Kidney glomerular epithelial cell (primary cell): ENCODE measurements around the gene NUFIP1.
"Not testable (repeated sequence)": the region's sequence is repeated elsewhere in the genome, so short reads cannot be mapped to it uniquely, and the experiment has no call there.

Experiments used
- DNase-seq: peaks from one replicate; lab custom pipeline; 2025; lab: John Stamatoyannopoulos, UW

The NUFIP1 gene

DNA sequence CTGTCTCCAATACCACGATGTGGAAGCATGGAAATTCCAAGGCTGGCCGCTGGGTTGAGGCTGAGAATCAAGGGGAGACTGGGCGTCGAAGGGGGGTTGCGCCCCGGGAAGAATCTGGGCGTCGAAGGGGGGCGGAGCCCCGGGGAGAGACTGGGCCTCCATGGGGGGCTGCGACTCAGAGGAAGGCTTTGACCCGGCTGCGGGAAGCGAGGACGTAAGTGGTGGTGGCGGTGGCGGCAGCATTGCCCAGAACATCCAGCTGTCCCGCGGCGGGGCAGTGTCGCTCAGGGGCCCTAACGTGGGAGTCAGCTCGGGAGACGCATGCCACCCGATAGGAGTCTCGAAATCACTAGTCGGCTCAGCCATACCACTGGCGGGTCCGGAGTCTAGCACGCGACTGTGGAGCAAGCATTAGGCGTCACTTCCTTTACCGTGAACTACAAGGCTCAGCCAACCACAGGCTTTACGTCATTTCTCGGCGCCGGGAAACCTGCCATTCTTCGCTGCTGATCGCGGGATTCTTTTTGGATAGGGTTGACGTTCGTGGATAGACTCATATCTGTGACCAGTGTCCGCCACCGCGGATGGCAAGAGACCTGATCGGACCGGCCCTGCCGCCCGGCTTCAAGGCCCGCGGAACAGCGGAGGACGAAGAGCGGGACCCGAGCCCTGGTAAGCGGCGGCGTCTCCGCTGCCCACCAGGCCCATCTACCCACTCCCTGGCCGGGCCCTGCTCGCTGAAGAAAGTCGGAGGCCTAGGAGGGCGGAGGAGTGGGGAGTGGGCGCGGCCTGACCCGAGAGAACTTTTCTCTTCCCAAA is at the start of gene NUFIP1, which contains the start of gene GPALPP1:
Gene NUFIP1, minus strand, starts transcription at position 401 of the 819 bp plus-strand sequence. Its CDS starts 35 bp downstream, at position 366.
Gene GPALPP1, plus strand, starts transcription at position 468 of the 819 bp plus-strand sequence. Its CDS starts 117 bp downstream, at position 585.
- peak; percentile 85 for DNase-seq

DNA sequence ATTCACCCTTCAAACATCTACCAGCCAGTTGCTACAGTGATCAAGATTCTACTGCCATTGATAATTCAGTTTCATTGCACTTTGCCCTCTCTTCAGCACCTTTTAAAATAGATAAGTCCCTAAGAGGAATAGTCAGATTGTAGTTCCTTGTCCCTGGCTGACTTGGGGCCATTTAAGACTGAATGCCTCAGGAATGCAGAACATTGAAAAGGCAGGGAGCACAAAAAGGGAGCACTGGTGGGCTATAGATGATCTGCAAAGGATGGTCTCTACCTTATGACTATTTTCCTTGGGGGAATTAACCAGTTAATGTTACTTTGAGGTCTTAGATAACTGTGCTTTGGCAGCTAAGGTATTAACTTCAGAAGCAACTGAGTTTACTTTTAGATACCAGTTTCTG is 46.9 kb upstream of the NUFIP1 start:
- DNase-seq = no peak

DNA sequence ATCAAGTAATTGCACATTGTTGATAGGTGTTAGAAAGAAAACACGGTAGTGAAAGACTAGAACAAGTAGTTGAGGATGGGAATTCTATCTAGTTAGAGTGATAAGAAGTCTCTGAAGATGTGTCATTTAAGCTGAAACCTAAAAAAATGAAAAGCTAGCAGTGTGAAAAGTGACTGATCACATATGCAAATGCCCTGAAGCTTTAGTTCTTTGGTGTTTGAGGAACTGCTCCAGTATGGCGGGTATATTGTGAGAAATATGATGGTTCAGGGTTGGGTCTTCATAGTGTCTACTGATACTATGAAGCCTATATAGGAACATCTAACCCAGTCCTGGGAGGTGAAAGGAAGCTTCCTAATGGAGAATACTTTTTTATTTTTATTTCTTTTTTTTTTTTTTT is 45.1 kb upstream of the NUFIP1 start:
- DNase-seq = no peak

DNA sequence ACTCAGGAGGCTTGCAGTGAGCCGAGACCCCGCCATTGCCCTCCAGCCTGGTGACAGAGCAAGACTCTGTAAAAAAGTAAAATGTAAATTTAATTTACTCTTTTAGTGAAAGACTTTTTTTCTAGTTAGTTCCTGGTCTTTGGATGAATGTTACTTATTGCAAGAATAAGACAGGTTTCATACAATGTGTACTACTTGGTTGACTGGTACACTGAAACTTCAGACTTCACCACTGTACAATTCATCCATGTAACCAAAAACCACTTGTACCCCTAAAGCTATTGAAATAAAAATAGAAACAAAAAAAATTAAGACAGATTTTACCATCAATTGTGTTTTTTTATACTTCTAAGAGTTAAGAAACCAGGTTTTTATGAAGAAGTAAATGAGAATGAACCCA is 35.6 kb upstream of the NUFIP1 start:
- no peak for DNase-seq

DNA sequence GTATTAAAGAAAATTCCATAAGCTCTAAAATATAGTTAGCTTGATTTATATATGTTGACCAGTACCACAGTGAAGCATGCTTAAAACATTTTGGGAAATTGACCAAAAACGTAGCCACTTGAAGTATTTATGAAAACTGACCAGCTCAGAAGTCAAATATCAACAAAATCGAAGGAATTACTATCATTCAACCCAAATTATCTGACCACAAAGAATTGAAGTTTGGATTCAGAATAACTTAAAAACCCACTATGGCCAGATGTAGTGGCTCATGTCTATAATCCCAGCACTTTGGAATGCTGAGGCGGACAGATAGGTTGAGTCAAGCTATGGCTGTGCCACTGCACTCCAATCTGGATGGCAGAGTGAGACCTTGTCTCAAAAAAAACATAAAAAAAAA is 32.0 kb upstream of the NUFIP1 start:
- no peak for DNase-seq

DNA sequence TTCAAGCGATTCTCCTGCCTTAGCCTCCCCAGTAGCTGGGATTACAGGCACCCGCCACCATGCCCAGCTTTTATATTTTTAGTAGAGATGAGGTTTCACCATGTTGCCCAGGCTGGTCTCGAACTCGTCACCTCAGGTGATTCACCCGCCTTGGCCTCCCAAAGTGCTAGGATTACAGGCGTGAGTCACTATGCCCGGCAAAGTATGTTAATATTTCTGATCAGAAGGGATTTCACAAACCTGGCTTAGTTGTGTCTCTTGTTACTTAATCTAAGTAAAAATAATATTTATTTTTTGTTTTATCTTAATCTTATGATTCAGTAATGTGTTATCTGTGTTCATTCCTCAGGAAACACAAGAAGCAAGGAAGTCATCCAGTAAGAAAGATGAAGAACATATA is 30.7 kb upstream of the NUFIP1 start:
- not testable (repeated sequence) for DNase-seq

DNA sequence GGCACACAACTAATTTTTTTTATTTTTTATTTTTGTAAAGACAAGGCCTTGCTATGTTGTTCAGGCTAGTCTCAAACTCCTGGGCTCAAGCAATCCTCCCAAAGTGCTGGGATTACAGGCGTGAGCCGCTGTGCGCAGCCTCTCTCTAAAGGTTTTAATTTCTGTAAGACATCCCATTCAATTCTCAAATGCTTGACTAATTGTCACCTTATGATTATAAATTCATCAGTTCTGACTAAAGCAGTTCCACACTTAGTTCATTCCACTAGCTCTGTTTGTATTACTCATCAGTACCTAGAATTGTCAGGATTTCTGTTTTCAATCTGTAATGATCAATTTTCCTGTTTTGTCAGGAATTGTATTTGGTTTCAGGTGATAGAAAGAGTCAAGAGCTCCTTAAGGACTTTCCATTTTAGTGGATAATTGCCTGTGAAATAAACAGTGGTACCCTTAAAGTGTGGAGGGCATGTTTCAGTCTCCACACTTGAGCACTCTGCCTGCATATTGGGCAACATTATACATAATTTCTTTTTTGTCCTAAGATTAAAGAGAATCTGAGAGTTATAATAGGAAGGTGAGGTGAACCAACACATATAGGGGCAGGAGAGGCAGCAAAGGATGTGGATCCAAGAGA is 27.6 kb upstream of the NUFIP1 start:
- DNase-seq = no peak

DNA sequence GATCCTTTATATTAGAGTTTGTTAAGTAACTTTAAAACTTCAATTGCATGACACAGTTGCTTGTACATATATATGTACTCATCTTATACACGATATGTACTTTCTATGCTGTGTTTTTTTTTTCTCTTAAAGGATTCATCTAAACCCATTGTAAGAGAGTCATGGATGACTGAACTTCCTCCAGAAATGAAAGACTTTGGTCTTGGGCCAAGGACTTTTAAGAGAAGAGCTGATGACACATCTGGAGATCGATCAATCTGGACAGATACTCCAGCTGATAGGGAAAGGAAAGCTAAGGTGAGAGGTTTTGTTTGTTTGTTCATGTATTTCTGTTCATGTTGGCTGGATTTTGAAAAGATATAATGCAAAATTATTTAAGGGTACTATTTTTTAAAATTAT is 26.0 kb upstream of the NUFIP1 start:
- no peak for DNase-seq

DNA sequence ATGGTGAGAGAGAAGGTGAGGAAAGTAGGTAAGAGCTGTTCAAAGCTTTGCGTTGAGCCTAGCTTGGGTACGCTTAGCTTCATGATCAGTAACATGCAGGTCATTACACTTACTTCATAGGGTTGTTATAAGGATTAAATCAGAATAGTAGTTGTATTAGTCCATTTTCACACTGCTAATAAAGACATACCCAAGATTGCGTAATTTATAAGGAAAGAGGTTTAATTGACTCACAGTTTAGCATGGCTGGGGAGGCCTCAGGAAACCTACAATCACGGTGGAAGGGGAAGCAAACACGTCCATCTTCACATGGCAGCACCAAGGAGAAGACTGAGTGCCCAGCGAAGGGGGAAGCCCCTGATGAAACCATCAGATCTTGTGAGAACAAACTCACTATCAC is 21.9 kb upstream of the NUFIP1 start:
- DNase-seq = no peak

DNA sequence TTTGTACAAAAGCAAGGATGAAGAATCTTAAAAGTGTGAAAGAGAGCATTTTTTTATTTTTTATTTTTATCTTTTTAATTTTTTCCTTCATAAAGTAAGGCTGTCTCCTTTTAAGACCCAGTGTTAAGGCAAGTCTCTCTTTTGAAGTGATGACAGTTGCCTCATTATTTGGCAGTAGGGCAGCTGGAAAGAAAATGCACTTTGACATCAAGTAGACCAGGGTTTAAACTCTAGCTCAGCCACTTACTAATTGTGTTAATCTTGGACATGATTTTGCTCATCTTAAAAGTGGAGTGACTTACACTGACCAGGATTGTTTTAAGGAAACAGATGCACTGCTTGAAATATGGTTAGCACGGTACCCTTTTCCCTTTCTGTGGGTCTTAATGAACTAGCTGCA is 18.6 kb upstream of the NUFIP1 start:
- no peak for DNase-seq

DNA sequence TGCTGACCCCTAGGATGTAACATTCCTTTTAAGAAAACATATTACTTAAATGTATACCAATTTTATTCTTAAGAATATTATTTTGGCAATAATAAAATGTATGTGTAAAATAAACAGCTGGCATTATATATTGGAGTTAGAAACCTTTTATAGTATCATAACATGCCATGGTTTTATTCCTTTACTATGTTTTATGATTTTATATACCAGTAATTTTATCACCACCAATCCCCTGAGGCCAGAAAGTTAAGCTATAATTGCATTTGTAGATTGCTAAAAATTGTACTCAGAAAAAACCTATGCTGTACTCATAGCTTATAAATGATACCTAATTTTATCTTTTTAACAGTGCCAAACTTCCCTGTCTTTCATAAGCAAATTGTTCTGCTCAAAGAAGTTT is 18.0 kb upstream of the NUFIP1 start:
- no peak for DNase-seq

DNA sequence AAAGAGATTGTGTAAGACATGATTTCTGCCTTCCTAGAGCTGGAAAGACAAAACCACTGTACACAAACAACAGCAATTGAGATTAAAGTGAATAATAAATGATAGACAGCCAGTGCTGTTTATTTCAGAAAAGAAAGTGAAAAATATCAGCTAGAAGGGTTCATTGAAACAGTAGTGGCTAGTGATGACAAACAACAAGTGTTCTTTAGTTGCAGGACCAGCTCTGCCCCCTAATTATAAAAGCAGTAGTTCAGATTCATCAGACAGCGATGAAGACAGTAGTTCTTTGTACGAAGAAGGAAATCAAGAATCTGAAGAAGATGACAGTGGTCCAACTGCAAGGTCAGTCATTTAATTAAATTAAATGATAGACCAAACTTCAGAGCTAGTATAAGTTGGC is 14.8 kb upstream of the NUFIP1 start:
- no peak for DNase-seq

DNA sequence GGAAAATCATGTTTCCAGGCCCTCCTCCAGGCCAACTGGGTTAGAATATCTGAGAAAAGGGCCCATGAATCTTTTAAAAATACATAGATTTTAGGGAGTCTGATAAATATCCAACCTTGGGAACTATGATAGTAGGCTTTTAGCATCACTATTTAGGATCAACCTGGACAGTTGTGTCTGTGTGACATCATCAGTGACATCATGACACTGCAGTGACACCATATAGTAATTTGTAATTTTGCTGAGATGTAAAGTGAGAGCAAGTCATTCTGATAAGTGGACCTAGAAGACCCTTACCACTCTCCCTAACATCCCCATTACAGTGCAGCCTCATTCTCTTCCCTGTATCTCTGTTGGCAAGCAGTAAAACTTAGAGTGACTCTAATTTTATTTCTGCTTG is 14.1 kb upstream of the NUFIP1 start:
- no peak for DNase-seq

DNA sequence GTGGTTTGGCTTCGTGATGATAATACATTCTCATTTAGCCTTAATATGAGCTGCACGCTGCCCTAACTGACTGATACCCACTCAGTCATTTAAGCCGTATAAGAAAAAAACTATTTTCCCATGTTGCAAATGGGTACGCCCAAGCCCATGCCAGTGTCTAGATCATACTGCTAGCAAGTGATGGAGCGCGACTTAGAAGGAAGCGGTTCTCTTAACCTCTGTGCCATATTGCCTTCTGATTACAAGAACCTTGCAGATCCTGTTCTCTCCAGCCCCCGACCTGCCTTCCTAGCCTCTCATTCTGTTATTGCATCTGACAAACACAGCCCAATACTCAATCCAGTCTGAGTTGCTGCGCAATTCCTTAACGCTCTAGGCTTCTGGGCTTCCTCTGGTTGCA is 670 bp upstream of the NUFIP1 start:
- no peak for DNase-seq

DNA sequence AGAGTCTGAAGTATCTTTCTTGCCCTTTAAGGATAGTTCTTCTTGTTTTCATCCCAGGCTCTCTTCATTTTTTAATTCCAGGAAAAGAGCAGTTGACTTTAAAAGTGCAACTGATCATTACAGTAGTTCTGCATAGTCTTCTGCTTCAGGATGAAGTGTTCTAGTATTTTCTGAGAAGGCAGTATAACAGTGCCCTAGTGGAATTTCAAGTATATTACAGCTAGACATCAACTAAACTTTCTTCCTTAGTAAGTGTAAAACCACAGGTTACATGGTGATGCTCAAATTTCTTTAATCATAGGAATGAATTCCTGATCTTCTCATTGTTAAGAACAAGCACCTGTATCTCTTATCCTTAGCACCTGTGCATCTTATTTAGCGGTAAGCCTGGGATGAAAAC is 10.9 kb downstream of the NUFIP1 start:
- DNase-seq = no peak

DNA sequence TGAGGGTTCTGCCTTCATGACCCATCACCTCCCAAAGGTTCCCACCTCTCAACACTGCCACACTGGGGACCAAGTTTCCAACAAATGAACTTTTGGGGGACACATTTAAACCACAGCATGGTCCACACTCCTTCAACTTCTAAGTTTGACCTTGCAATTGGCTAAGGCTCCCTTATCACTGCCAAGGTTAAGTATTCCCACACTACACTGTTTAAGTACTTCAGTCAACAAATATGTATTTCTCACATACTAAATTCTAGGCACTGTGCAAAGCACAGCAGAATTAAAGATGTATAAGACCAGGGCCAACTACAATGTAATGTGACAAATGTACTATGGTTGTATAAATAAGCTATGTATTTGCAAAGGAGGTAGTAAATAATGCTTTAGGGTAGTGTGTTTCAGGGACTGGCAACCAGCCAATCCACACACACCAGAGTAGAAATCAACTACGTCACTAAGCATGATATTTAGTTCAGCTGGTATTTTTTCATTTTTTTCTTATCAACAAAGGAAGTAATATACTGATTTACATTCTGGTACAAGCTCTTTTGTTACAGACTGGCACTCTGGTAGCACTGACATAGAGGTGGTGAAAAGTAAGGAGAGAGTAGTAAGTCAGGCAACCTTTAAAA is 12.2 kb downstream of the NUFIP1 start:
- DNase-seq = no peak

DNA sequence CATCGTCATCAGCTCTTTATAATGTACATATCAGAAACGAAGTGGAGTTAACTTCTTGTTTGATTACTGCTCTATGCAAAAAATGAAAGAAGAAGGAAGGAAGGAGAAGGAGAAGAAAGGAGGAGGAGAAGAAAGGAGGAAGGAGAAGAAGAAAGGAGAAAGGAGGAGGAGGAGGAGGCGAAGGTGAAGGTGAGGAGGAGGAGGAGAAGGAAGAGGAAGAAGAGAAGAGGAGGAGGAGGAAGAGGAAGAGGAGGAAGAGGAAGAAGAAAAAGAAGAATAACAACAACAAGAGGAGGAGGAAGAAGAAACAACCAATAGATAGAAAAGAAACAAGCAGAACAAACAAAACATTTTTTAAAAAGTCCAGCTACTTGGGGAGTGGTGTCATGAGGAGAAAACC is 13.1 kb downstream of the NUFIP1 start:
- no peak for DNase-seq

DNA sequence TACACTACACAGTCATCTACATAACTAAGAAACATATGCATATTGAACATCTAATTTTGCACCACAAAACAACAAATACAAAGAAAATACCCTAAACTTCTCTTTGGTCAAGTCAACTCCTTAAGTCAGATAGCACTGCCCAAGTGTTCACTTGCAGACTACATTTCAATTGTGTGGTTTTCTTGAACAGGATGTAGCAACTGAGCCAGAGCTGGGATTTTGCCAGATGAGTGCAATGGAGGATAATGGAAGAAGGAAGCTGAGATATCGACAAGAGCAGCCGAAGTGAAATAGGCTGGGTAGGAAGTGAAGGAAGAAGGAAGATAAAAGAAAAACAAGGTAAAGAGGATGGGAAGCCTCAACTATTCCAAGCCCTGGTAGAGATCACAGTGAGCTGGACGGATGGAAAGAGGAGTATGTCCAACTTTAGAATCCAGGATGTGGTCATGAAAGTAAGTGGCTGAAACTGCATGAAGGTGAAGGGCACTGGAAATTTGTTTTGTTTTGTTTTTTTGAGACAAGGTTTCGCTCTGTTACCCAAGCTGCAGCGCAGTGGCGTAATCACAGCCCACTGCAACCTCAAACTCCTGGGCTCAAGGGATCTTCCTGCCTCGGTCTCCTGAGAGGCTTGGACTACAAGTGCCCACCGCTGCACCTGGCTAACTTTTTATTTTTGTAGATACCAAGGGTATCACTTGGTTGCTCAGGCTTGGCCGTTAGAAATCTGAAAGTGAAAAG is 15.0 kb downstream of the NUFIP1 start:
- DNase-seq = no peak

DNA sequence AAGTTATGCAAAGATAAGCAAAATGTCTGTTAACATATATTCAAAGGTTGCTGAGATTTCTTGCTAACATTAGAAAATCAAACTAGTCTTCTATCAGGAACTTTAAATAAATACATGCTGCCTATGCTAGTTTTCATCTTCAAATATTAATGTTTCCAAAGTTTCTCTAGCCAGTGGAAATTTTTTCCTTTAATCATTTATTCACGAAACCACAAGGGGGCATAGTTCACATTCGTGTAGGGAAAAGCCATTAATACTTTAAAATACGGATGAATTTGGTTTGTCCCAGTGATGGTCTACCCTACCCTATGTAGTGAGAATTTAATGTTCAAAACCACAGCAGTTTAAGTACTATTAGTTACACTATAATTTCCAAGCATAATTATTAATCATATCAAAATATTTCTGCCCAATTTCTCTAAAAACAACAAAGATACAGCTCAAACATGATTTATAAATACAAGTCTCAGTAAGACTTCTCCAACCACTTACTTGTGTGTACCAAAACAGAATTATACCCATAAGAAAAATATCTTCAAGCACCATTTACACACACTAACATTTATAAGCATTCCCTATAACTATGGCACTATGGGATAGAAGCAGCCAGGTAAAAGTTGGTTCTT is 16.2 kb downstream of the NUFIP1 start:
- peak; percentile 14 for DNase-seq

DNA sequence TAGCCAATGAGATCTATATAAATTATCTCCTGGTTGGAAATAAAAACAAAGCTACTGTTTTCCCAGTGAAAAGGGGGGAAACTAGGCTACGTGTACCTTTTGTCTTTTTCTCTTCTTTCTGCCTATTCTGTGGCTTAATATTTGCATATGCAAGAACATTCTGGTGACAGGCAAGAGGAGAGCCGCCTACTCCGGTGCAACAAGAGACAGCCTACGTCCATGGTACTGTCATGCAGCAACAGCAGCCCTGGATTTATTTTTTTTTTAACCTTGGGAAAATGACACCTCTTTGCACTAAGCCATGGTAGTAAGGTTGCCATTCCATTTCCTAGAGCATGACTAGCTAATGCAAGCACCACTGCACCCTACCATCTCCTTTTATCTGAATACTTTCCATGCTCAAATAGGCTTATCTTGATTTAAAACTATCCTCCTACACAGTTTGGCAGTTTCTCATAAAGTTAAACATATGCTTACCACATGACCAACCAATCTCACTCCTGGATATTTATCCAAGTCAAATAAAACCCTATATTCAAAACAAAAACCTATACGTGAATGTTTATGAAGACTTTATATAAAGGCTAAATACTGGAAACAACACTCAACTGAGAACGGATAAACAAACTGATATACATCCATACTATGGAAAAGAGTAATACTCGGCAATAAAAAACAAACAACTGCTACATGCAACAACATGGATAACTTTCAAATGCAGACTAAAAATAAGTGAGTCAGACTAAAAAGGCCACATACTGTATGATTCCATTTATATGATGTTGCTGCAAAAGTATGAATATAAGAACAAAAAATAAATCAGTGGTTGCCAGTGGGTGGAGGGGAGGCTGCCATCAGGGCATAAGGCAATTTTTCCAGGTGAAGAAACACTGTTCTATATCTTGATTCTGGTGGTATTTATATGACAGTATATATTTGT is 17.3 kb downstream of the NUFIP1 start:
- no peak for DNase-seq
